Measurements from ENCODE around the gene CHST8. TPM values are rescaled to one million over a fixed set of nuclear protein-coding genes. Genes with fewer than 3 reads are reported as not detected.

Gene CHST8
- total RNA-seq, 2 experiments from 2014 or later, result not detected

- ChIA-PET POLR2A (no interaction called here), CTCF (interaction anchor here (1.3 kb wide), 1 partner anchor 23 kb away, joined by 3 read pairs; no protein-coding TSS in a partner anchor)
Measured at GRCh38 chr19:33754361-33754760, 132.6 kb downstream of the CHST8 start.

DNA sequence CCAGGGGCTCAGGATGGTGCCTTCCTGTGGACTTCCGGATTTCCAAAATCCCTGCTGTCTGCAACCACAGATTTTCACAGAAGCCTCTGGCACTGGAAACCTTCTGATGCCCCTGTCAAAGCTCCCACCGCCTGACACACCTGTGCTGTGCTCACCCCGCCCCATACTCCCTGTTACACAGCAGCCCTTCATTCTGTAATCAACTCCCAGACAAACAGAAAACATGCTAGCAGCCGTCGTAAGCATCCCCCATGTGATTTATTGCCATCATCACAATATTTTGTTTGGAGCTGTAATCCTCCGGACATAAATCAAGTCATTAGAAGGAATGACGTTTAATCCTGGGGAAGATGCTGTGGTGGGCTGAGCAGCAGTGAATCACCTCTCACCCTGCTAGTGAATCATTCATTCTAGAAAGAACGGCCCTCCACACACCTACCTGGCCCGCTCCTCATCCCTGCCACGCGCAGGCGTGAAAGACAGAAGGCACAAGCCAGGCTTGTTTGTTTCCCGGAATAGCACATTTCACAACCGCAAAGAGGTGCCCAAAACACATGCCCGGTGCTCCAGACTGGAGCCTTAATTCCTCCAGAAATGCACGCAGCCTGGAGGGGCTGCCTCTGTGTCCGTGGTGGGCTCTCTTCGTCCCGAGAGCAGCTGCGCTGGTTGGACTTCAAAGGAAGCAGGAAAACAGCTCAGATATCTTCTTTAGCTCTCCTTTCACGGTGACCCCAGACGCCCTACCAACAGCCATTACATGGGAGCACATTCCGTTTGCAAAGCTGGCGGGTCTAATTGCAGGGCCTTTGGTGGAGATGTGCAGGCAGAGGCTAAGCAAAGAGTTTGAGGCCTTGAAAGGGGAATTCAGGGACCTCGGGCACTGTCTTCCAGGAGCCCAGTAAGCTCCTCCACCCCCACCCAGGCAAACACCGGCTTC lies 133.6 kb downstream of the CHST8 start:
- POLR2A ChIA-PET, result no interaction called here
- CTCF ChIA-PET, result interaction anchor here (1.3 kb wide), 1 partner anchor 22 kb away, joined by 3 read pairs; no protein-coding TSS in a partner anchor

DNA sequence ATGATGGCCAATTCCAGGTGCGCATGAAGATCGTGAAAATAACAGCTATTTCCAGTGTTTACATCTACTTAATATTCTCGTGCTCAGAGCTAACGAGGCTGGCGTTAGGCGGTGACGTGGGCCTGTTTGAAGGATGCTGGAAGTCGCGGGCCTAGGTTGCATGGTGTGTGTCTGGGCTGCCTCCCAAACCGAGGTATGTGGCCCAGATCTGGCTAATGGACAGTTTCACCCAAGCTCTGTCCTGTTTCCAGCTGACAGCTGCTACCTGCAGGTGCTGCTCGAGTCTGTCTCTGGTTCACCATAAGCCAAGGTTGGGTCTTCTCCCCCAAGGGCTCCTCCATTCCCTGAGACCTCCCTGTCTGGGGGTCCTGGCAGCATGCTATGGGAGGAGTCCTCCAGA lies 134.4 kb downstream of the CHST8 start:
- ChIA-PET CTCF (no interaction called here), POLR2A (interaction anchor here (0.5 kb wide), 1 partner anchor 282 kb away, joined by 3 read pairs; no protein-coding TSS in a partner anchor)

DNA sequence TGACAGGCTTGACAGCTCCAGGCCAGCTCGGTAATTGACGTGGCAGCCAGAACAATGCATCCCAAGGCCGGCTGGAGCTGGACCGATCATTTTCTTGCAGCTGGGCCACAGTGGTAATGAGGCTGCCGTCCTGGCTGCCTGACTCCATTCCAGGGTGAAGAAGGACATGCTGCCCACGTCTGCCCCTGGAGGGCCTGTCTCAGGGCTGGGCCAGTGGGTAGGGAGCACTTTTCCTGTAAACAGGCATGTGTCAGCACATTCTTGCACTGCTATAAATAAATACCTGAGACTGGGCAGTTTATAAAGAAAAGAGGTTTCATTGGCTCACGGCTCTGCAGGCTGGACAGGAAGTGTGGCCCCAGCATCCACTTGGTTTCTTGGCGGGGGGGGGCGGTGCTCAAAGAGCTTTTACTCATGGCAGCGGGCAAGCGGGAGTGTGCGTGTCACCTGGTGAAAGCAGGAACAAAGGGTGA lies 136.8 kb downstream of the CHST8 start:
- ChIA-PET CTCF (interaction anchor here (0.6 kb wide), 1 partner anchor 310 kb away, joined by 4 read pairs; no protein-coding TSS in a partner anchor), POLR2A (no interaction called here)

DNA sequence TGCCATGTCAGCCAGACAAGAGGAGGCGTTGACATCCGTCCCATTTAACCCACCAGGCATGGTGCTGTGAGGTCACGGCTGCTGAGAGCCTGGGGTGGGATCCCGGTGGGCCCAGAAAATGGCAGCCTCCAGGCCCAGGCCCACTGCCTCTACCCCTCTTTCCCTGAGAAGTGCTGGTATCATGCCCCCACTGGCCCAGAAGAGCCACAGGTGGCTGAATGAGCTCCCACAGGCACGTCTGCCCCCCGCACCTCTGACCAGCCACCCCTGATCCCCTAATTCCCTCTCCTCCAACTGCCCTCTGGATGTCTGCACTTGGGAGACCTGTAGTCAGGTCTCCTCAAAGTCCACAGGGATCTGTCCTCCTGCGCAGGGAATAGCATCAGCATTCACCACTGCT lies 137.6 kb downstream of the CHST8 start:
- POLR2A ChIA-PET, result no interaction called here
- CTCF ChIA-PET, result no interaction called here

DNA sequence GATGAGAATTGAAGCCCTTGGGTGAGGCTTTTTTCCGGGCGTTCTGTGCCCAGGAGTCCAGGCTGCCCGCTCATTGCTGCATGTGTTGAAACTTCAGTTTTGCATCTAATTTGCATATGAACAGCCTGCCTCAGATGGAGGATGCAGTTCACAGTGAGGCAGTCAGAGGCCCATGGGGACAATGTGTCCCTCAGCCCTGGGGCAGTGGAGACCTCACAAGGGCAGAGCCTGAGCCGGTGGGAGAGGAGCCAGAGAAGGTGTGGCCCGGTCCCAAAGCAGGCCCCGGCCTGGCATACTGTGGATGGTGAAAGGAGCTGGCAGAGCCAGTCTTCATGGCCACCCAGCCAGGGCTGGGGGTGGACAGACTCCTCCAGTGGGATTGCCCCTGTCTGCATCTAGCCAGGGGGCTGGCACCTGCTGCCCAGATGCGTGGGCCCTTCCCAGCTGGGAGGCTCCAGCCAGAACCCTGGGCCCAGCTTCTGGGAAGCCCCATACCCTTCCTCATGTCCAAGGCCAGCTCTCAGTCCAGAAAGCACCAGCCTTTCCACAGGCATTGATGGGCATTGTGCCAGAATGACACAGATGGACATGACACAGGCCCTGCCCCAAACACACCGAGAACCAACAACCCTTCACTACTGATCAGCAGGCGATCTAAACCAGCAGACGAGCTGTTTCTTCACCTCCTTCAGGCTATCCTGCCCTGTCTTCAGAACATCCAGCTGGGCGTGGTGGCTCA lies 142.0 kb downstream of the CHST8 start:
- POLR2A ChIA-PET, result no interaction called here
- CTCF ChIA-PET, result interaction anchor here (1.3 kb wide), 1 partner anchor 14 kb away, joined by 4 read pairs; no protein-coding TSS in a partner anchor

GRCh38 chr19:33766623-33767022 lies 144.9 kb downstream of the CHST8 start:
- CTCF ChIA-PET, result no interaction called here
- POLR2A ChIA-PET, result no interaction called here

- POLR2A ChIA-PET, result no interaction called here
- CTCF ChIA-PET, result interaction anchor here (1.2 to 2.4 kb wide), 2 partner anchors 10 to 352 kb away, joined by 3 to 13 read pairs; no protein-coding TSS in a partner anchor
Measured at GRCh38 chr19:33767898-33768413, 146.2 kb downstream of the CHST8 start.

DNA sequence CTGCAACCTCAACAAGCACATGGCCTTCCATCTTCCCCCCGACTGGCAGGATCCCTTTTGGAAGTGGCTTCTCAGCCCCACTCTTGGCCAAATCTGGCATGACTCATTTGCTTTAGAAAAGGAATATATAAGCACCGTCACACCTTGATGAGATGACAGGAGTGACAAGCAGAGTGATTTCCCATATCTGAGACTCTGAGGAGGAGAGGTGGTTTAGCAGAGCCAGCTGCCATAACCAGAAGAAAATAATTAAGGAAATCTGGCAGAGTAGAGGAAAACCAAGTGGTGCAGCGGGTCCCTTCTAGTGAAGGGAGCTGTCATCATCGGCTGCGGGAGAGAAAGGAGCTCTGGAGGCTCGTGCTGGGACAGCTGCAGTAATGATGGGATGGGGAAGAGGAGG lies 147.5 kb downstream of the CHST8 start:
- ChIA-PET CTCF (interaction anchor here (1.2 to 2.4 kb wide), 2 partner anchors 9 to 353 kb away, joined by 3 to 13 read pairs; no protein-coding TSS in a partner anchor), POLR2A (no interaction called here)

GRCh38 chr19:33770107-33770506 lies 148.4 kb downstream of the CHST8 start:
- ChIA-PET POLR2A (no interaction called here), CTCF (interaction anchor here (2.5 kb wide), 1 partner anchor 340 kb away, joined by 10 read pairs; no protein-coding TSS in a partner anchor)

- ChIA-PET CTCF (interaction anchor here (1.2 to 2.5 kb wide), 3 partner anchors 31 to 356 kb away, joined by 3 to 10 read pairs (median 4); no protein-coding TSS in a partner anchor), POLR2A (no interaction called here)
Measured at GRCh38 chr19:33771384-33772101, 149.8 kb downstream of the CHST8 start.

GRCh38 chr19:33772102-33772857 lies 150.5 kb downstream of the CHST8 start:
- POLR2A ChIA-PET, result no interaction called here
- CTCF ChIA-PET, result interaction anchor here (0.5 to 2.5 kb wide), 3 partner anchors 32 to 564 kb away, joined by 3 to 10 read pairs (median 4); no protein-coding TSS in a partner anchor

DNA sequence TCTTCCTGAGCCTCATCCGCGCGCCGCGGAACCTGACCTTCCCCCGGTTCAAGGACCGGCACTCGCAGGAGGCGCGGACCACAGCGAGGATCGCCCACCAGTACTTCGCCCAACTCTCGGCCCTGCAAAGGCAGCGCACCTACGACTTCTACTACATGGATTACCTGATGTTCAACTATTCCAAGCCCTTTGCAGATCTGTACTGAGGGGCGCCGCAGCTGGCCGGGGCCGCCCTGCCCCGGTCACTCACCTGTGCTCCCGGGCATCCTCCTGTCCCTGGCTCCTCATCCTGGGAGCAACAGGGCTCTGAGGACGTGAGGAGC lies 151.1 kb downstream of the CHST8 start:
- POLR2A ChIA-PET, result no interaction called here
- CTCF ChIA-PET, result no interaction called here

DNA sequence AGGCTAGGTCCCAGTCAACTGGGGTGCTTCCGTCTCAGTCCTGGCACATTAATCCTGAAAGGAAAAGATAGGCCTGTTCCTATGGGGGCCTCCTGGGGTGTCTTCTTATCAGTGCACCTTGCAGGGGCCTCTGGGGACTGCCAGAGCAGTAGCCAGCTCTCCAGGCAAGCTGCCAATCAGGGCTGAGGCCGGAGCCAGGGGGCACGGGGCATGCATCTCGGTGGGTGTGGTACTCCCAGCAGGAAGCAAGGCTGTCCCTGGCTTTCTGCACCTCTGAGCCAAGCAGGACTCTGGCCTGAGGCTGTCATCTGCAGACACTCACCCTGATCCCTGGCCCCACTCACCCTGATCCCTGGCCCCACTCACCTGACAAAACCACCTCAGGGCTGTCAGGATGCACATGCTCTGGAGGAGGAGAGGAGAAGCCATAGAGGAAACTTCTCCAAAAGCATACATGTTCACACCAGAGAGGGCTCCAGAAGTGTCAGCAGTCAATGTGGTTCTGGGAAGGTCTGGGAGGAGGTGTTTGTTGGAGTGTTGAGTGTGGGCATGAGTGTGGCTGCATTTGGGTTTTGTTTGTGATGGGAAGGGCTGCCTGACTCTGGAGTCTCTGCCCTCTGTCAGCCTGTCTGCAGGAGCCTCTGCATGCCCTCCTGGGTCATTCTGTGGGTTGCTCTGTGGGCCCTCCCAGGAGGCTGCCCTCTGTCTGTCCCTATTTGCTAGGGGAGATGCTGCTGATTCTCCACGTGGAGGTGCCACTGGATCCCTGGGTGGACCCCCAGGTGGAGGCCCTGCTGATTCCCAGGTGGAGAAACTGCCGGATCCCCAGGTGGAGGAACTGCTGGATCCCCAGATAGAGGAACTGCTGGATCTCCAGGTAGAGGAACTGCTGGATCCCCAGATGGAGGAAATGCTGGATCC lies 152.2 kb downstream of the CHST8 start:
- CTCF ChIA-PET, result no interaction called here
- POLR2A ChIA-PET, result no interaction called here

GRCh38 chr19:33774751-33775150 lies 153.0 kb downstream of the CHST8 start:
- ChIA-PET CTCF (no interaction called here), POLR2A (no interaction called here)

DNA sequence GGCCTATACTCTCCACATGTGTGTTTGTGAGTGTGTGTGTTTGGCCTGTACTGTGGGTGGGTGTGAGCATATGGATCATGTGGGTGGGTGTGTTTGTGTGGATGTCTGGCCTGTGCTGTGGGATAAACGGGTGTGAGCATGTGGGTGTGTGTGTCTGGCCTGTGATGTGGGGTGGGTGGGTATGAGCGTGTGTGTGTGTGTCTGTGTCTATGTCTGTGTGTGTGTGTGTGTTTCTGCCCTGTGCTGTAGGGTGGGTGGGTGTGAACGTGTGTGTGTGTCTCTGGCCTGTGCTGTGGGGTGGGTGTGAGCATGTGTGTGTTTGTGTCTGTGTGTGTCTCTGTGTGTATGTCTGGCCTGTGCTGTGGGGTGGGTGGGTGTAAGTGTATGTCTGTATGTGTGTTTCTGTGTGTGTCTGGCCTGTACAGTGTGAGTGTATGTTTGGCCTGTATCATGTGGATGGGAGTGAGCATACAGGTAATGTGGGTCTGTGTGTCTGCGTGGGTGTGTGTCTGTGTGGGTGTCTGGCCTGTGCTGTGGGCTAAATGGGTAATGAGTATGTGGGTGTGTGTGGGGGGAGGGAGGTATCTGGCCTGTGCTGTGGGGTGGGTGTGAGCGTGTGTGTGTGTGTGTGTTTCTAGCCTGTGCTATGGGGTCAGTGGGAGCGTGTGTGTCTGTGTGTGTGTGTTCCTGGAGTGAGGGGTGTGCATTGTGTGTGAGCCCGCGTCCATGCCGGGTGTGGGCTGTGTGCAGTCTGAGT lies 154.2 kb downstream of the CHST8 start:
- ChIA-PET CTCF (interaction anchor here (2.0 to 4.1 kb wide), 2 partner anchors 18 to 222 kb away, joined by 5 to 17 read pairs; no protein-coding TSS in a partner anchor), POLR2A (no interaction called here)

GRCh38 chr19:33777351-33777750 lies 155.6 kb downstream of the CHST8 start:
- ChIA-PET CTCF (interaction anchor here (0.6 to 4.1 kb wide), 32 partner anchors 9 to 935 kb away, joined by 3 to 25 read pairs (median 4); partner anchors contain the start of genes KCTD15 and PEPD), POLR2A (interaction anchor here (1.1 kb wide), 1 partner anchor 357 kb away, joined by 3 read pairs; no protein-coding TSS in a partner anchor)
